CD4-positive, alpha-beta T cell treated with Interleukin-6 for 4 hours (primary cell): ENCODE data around the gene SH2D5.
A peak's percentile ranks its signal among the peaks of the same experiment; 100 is the strongest.

Experiments used
- DNase-seq: peaks from one replicate; pipeline ENCODE4 v3.0.0-alpha.2; 2020; ENCODE audit warnings: mixed read lengths

Gene SH2D5

GRCh38 chr1:20732588-20733359 lies at the start of gene SH2D5:
Gene SH2D5, minus strand, starts transcription at chr1:20732703. Its CDS starts 4,659 bp downstream, at chr1:20728044.
- DNase-seq, result peak; percentile 71

GRCh38 chr1:20775700-20776099 lies 43.2 kb upstream of the SH2D5 start:
- no peak for DNase-seq

- no peak for DNase-seq
Measured at GRCh38 chr1:20771780-20772179, 39.3 kb upstream of the SH2D5 start.

- DNase-seq, result no peak
Measured at GRCh38 chr1:20770314-20771087, 38.0 kb upstream of the SH2D5 start.

- no peak for DNase-seq
Measured at GRCh38 chr1:20767271-20767670, 34.8 kb upstream of the SH2D5 start.

GRCh38 chr1:20763417-20763816 lies 30.9 kb upstream of the SH2D5 start:
- DNase-seq, result no peak

GRCh38 chr1:20760322-20760721 lies 27.8 kb upstream of the SH2D5 start:
- DNase-seq, result no peak

GRCh38 chr1:20753589-20753988 lies 21.1 kb upstream of the SH2D5 start:
- no peak for DNase-seq

- DNase-seq, result no peak
Measured at GRCh38 chr1:20751462-20751990, 19.0 kb upstream of the SH2D5 start.

GRCh38 chr1:20742671-20743070 lies 10.2 kb upstream of the SH2D5 start:
- DNase-seq, result no peak

- DNase-seq, result no peak
Measured at GRCh38 chr1:20740781-20741180, 8.3 kb upstream of the SH2D5 start.

GRCh38 chr1:20739225-20739624 lies 6.7 kb upstream of the SH2D5 start:
- DNase-seq, result no peak

- DNase-seq, result no peak
Measured at GRCh38 chr1:20735581-20736111, 3.1 kb upstream of the SH2D5 start.

- no peak for DNase-seq
Measured at GRCh38 chr1:20733360-20733975, 965 bp upstream of the SH2D5 start.

GRCh38 chr1:20732071-20732587 lies 374 bp downstream of the SH2D5 start:
- peak; percentile 61 for DNase-seq

- no peak for DNase-seq
Measured at GRCh38 chr1:20731057-20731991, 1.2 kb downstream of the SH2D5 start.

- no peak for DNase-seq
Measured at GRCh38 chr1:20730690-20731056, 1.8 kb downstream of the SH2D5 start.

GRCh38 chr1:20729990-20730689 lies 2.4 kb downstream of the SH2D5 start:
- no peak for DNase-seq

- no peak for DNase-seq
Measured at GRCh38 chr1:20729155-20729931, 3.2 kb downstream of the SH2D5 start.
